NCI-H2171 (cell line): Measurements from ENCODE around the gene SYCP3.
"Not testable (repeated sequence)": the region's sequence is repeated elsewhere in the genome, so short reads cannot be mapped to it uniquely, and the experiment has no call there.

ENCODE experiments used
- DNase-seq: peaks from one replicate; lab custom pipeline; 2025; lab: John Stamatoyannopoulos, UW

Gene SYCP3

GRCh38 chr12:101759396-101760047, 20.3 kb upstream of the SYCP3 start:
- no peak for DNase-seq

- no peak for DNase-seq
Measured at GRCh38 chr12:101750152-101750551, 10.9 kb upstream of the SYCP3 start.

DNA sequence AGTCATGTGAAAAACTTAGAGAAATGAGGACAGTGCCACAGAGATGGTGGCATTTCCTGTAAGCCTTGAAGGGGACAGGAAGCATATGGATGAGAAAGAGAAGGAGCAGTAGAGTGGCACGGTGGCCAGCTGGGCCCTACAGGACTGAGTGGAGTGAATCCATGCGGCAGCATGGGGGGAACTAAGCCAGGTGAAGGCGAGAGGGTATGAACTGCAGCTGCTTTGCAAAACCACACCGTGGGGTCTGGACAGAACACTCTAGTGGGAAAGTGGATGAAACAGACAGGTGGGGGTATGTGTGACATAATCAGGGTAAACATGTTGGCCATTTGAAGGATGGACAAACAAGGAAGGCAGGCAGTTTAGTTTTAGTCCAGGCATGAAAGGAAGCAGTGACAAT, 10.4 kb upstream of the SYCP3 start:
- DNase-seq, result no peak

DNA sequence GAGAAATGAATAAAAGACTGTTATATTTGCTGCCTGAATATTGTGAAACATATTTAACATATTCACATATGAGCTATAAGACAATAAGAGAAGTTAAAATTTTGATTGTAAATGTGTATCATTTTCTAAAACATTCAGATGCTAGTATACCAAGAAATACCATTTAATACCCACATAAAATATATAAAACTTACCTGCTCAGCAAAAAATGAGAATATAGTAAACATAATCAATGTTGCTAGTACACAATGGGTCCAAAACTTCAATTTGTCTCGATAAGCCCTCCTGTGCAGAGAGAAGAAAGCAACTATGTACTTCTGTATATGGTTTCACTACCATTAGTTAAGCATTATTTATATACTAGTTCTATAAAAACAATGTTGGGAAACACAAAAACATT, 9.6 kb upstream of the SYCP3 start:
- DNase-seq, result no peak

GRCh38 chr12:101747697-101748096, 8.4 kb upstream of the SYCP3 start:
- DNase-seq, result no peak

GRCh38 chr12:101746661-101747060, 7.4 kb upstream of the SYCP3 start:
- DNase-seq, result no peak

DNA sequence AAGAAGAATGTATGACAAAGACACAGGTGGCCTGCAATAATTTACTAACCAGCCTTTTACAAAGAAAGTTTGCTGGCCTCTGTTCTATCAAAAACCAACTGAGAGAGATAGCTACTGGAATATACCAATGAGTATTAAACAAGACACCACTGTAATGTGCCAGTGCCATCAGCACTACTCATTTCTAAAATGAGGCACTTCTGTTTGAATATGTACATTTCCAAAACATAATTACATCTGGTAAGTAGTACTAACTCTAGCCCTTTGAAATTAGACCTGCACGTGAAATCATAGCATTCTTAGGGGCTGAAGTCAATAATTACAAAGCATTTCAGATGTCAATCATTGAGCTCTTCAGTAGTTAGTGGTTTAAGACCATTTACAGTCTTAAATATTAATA, 6.9 kb upstream of the SYCP3 start:
- DNase-seq, result no peak

DNA sequence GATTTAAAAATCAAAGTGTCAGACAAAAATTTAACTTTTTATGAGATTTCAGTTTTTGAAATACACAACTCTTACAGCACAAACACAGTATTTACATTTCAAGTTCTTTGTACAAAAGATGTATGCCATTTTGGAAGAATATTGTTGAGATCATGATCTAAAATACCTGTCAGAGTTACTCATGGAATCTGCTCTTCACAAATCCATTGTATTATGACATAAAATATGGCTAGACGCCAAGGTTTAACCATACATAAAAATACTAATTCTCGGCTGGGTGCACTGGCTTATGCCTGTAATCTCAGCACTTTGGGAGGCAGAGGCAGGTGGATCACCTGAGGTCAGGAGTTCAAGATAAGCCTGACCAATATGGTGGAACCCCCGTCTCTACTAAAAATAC, 6.2 kb upstream of the SYCP3 start:
- DNase-seq, result no peak

DNA sequence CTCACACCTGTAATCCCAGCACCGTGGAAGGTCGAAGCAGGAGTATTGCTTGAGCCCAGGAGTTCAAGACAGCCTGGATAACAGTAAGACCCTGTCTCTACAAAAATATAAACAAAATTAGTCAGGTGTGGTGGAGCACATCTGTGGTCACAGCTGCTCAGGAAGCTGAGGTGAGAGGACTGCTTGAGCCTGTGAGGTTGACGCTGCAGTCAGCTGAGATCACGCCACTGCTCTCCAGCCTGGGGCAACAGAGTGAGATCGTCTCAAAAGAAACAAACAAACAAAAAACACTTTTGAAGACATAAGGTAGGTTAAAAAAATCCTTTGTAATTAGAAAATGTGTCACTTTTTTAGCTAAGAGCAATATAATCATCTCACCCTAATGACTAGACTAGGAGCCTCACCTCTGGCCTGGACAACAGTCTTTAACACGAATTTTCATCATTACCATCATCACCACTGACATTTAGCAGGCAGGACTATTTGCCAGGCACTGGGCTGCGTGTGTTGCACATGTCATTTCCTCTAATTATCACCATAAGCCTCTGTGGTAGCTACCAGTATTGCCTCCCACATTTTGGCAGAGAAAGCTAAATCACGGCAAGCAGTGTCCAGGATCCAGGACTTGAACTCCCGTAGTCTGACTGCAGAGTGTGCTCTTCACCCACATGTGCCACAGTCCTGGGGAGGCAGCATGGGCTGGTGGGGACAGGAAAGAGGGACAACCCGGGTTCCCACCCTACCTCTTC, 4.6 kb upstream of the SYCP3 start:
- DNase-seq, result no peak

DNA sequence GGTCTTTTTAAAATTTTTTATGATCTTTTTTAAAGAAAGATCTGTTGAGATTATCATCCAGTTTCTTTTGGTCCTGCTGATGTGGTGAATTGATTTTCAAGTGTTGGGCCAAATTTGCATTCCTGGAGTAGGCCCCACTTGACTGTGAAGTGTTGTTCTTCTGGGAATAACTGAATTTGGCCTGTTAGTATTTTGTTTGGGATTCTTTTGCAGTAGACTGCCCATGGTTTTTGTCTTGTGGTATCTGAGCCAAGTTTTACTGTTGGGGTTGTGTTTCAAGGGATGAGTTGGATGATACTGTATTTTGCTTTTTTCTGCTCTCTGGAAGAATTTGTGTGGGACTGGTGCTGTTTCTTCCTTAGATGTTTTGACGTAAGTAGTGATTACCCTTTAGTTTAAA, 4.0 kb upstream of the SYCP3 start:
- DNase-seq, result no peak

DNA sequence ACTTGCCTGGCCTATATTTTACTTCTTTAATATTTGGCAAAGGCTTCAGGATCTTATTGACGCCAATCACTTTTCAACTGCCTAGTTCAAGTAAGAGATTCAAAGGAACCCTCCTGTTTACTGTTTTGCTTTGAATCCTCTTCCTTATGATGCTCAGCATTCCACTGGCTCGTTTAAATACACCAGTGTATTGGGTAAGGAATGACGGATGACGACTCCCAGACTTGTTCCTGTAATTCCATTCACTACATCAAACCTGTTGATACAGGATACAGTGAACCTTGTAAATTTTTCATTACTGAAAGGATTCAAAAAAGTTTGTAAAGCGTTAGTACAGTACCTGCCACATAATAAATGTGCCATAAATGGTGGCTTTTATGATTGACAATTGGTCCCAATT, 1.7 kb upstream of the SYCP3 start:
- no peak for DNase-seq

DNA sequence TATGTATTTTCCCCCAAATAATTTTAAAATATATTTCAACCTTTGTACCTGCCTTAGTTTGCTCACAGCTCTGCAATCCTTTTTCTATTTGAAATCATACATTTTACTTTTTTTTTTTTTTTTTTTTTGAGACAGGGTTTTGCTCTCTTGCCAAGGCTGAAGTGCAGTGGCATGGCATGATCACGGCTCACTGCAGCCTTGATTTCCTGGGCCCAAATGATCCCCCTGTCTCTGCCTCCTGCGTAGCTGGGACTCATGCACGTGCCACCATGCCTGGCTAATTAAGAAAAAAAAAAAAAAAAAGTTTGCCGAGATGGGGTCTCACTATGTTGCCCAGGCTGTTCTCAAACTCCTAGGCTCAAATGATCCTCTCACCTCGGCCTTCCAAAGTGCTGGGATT, 1.3 kb upstream of the SYCP3 start:
- no peak for DNase-seq

GRCh38 chr12:101737476-101737875, 1.8 kb downstream of the SYCP3 start:
- no peak for DNase-seq

- DNase-seq, result not testable (repeated sequence)
Measured at GRCh38 chr12:101734482-101734881, 4.8 kb downstream of the SYCP3 start.

DNA sequence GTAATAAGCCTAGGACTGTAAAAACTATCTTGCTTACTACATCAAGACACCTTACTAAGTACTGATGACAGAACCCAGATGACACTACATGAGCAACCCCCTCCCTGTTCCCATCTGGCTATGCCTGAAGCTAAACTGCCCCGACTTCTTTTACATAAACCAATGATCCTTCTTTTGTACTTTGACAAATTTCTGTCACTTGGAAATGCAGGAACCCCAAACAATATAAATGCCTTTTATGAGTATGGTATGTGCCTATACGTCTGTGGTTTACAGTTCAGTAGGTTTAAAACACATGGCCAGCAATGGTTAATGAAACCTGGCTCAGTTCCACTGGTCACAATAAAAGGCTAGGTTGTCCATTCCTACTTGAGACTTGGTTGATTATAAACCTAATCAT, 6.1 kb downstream of the SYCP3 start:
- DNase-seq, result no peak

DNA sequence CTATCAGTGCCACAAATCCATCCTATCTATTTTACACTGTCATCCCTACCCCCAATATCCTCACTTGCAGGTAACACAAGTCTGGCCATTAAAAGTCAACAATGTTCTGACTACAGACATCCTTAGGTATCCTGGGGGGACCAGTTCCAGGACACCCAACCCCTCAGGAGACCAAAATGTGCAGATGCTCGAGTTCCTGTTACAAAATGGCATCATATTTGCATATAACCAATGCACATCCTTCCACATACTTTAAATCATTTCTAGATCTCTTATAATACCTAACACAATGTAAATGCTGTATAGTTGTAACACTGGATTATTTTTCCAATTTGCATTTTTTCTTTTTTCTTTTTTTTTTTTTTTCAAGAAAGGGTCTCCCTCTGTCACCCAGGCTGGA, 6.9 kb downstream of the SYCP3 start:
- DNase-seq, result no peak

GRCh38 chr12:101729842-101730241, 9.4 kb downstream of the SYCP3 start:
- no peak for DNase-seq

DNA sequence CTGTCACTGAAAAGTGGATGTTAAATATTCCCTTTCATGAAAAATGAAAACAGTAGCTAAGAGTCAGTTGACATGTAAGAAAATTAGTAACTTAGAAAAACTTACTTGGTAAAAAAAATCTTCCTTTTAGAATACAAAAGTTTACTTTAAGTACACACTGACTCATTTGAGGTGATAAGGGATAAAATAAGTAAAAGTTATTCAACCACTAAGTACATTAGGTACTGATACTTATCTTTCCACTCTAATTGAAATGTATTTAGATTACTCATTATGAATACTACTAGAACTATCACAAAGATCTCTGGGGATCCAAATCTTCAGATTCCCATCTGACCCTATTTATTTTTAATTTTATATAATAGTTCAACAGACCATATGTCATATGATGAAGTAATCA, 12.2 kb downstream of the SYCP3 start:
- no peak for DNase-seq

- DNase-seq, result no peak
Measured at GRCh38 chr12:101722392-101722791, 16.9 kb downstream of the SYCP3 start.

DNA sequence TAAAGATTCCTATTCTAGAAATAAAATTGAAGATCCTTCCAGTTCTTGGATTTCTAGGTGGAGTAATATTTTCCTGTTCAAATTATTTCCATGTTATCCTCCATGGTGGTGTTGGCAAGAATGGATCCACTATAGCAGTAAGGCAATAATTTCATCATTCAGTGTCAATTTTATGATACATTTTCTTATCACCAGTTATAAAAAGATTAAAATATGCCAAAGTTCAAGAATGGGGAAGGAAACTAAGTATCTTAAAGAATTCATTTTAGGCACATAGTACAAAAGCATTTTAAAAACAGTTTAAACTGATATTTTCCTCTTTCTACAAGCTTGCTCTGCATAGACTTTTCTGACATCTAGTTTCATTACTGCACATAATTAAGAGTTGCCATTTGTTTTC, 19.1 kb downstream of the SYCP3 start:
- no peak for DNase-seq

GRCh38 chr12:101719566-101719965, 19.7 kb downstream of the SYCP3 start:
- no peak for DNase-seq

DNA sequence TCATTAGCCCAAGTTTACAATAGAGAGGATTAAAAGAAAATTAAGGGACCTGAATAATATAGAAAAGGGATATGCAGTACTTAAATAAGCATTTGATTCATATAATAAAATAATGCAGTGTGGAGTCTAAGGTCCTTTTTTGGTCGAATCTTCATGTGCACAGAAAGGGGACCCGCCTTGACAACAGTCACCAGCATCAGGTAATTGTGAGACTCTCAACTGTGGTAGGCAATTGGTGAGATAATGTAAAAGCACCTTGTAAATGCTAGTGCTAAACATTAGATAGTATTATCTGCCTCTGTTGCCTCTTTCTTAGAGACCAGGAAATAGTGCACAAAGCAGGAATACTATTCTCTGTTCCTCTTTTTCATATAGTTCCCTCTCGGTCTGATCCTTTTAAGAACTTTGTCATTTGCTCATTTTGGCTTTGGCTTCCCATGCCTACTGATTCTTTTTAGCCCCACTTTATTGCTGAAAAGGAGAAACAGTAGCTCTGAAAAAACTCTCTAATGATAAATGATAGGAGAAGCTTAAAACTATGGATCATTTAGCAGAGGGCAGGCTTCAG, 24.3 kb downstream of the SYCP3 start:
- DNase-seq, result no peak

DNA sequence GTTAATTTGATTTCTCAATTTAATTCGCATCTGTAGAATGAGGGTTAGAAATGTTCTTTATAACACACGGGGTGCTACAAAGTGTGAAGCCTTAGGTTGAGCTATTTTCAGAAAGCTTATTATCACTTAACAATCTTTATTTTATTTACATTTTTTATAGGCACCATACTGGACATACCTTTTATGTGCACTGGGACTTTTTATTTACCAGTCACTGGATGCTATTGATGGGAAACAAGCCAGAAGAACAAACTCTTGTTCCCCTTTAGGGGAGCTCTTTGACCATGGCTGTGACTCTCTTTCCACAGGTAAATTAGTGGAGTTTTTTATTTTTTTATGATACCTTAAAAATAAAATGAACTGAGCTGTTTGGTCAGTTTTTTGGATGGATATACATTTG, 25.3 kb downstream of the SYCP3 start:
- no peak for DNase-seq
